Fibroblast of pulmonary artery (primary cell): ENCODE data around the gene ASPM.

Source experiments
- DNase-seq: peaks from one replicate; pipeline ENCODE4 v3.0.0-alpha.2; 2010; ENCODE audit warnings: low read depth
- H3K4me3 ChIP-seq: replicated peaks from 2 replicates; pipeline ENCODE4 v1.5.1; 2011; ENCODE audit warnings: low read depth, mild to moderate bottlenecking, control low read depth, low read length, moderate library complexity
- CTCF ChIP-seq: IDR thresholded peaks from 2 replicates; pipeline ENCODE4 v1.5.1; 2011; ENCODE audit warnings: mild to moderate bottlenecking, control low read depth, low read length, inconsistent platforms; ENCODE audit errors: missing control alignments

ASPM gene

GRCh38 chr1:197146101-197147095, at the start of gene ASPM:
Gene ASPM, minus strand, starts transcription at chr1:197146669. Its CDS starts 232 bp downstream, at chr1:197146437.
- no peak for TF ChIP-seq CTCF
- DNase-seq: peak; percentile 96
- peak within 1 kb of the TSS; percentile 87 for H3K4me3 ChIP-seq

- DNase-seq: no peak
- no peak for TF ChIP-seq CTCF
- no peak overlapping the region for H3K4me3 ChIP-seq
These were observed 48.6 kb upstream of the ASPM start for GRCh38 chr1:197195100-197195499.

- TF ChIP-seq CTCF: no peak
- peak; percentile 38 for DNase-seq
- no peak overlapping the region for H3K4me3 ChIP-seq
These were observed 37.7 kb upstream of the ASPM start for GRCh38 chr1:197184190-197184589.

GRCh38 chr1:197183195-197183748, 36.8 kb upstream of the ASPM start:
- no peak for TF ChIP-seq CTCF
- H3K4me3 ChIP-seq: no peak overlapping the region
- DNase-seq: no peak

- no peak for DNase-seq
- no peak overlapping the region for H3K4me3 ChIP-seq
- no peak for TF ChIP-seq CTCF
These were observed 36.2 kb upstream of the ASPM start for GRCh38 chr1:197182716-197183115.

- TF ChIP-seq CTCF: no peak
- no peak overlapping the region for H3K4me3 ChIP-seq
- no peak for DNase-seq
These were observed 35.5 kb upstream of the ASPM start for GRCh38 chr1:197181982-197182381.
